Activated naive CD4-positive, alpha-beta T cell treated with anti-CD3 and anti-CD28 coated beads, Interleukin-2, amount 10 ng/mL, durations not matched to agents 7 days and 5 days (primary cell): Measurements from ENCODE around the gene PLEKHB2.
A peak's percentile ranks its signal among the peaks of the same experiment; 100 is the strongest.
"Not testable (repeated sequence)": the region's sequence is repeated elsewhere in the genome, so short reads cannot be mapped to it uniquely, and the experiment has no call there.

ENCODE experiments used
- CTCF ChIA-PET: fragments of 350-600 bp; sonication (Branson Sonifier 250); formaldehyde crosslinking; loops from one replicate; lab custom pipeline; 2021; ENCODE audit warnings: antibody characterized with exemption; lab: Charles Lee
- DNase-seq: peaks from one replicate; pipeline ENCODE4 v3.0.0-alpha.2; 2020
- H3K27ac Mint-ChIP-seq: one replicate; pipeline ENCODE4 v1.8.0; 2021; ENCODE audit warnings: mild to moderate bottlenecking, moderate library complexity, mixed read lengths
- H3K27me3 Mint-ChIP-seq: one replicate; pipeline ENCODE4 v1.8.0; 2021; ENCODE audit warnings: mild to moderate bottlenecking, mixed read lengths
- H3K36me3 Mint-ChIP-seq: one replicate; pipeline ENCODE4 v1.8.0; 2021; ENCODE audit warnings: mixed read lengths
- H3K4me1 Mint-ChIP-seq: one replicate; pipeline ENCODE4 v1.8.0; 2021; ENCODE audit warnings: mixed read lengths
- H3K4me3 Mint-ChIP-seq: one replicate; pipeline ENCODE4 v1.8.0; 2021; ENCODE audit warnings: mild to moderate bottlenecking, moderate library complexity, mixed read lengths
- H3K9me3 Mint-ChIP-seq: one replicate; pipeline ENCODE4 v1.8.0; 2021; ENCODE audit warnings: mixed read lengths

Gene PLEKHB2

GRCh38 chr2:131105156-131105949 lies at the start of gene PLEKHB2:
TSS of gene PLEKHB2 (plus strand) at chr2:131105336. CDS start at chr2:131120942, 15,606 bp downstream.
- H3K4me1 Mint-ChIP-seq = peaks cover 56% of the 10 kb centered on the region
- H3K27ac Mint-ChIP-seq = peak within 1 kb of the TSS; percentile 99
- CTCF ChIA-PET = no interaction called here
- H3K36me3 Mint-ChIP-seq = peaks cover 20% of the 10 kb centered on the region
- no peaks in the 10 kb centered on the region for H3K9me3 Mint-ChIP-seq
- DNase-seq = peak; percentile 94
- no peaks in the 10 kb centered on the region for H3K27me3 Mint-ChIP-seq
- H3K4me3 Mint-ChIP-seq = peak within 1 kb of the TSS; percentile 88

DNA sequence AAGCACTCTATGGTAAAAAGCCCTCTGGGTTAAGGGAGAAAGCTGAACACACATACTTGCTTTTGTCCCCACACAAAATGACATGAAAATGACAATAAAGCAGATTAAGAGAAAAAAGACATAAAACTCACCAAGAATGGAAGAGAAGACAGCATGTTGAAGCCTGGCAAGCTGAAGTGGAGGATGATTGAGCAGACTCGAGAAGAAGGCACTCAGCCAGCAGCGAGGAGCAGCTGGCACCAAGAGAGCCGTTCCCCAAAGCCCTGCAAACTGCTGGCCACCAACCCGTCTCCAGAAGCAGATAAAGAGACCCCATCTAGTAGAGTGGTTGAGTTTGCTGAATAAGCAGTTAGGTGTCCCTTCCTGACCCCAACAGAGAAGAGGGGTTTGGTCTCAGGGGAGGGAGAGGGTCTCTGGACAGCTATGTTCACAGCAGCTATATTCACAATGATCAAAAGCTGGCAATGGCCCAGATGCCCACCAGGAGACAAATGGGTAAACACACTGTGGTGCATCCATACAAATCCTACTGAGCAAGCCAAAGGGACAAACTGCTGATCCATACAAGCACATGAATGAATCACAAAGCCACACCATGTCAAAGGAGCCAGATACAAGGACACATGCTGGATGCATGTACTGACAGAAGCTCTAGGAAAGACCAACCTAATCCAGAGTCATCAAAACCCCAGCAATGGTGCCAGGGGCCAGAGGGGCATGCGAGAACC lies 48.8 kb upstream of the PLEKHB2 start:
- DNase-seq = no peak
- CTCF ChIA-PET = no interaction called here
- Mint-ChIP-seq H3K4me3 (no peak overlapping the region), H3K27me3 (no peaks in the 10 kb centered on the region), H3K4me1 (no peaks in the 10 kb centered on the region), H3K9me3 (no peaks in the 10 kb centered on the region), H3K27ac (no peak overlapping the region), H3K36me3 (peaks cover 58% of the 10 kb centered on the region)

- Mint-ChIP-seq H3K27ac (no peak overlapping the region), H3K9me3 (no peaks in the 10 kb centered on the region), H3K4me1 (peaks cover 1% of the 10 kb centered on the region), H3K4me3 (no peak overlapping the region), H3K36me3 (peaks cover 56% of the 10 kb centered on the region), H3K27me3 (no peaks in the 10 kb centered on the region)
- CTCF ChIA-PET = no interaction called here
- no peak for DNase-seq
Observed at GRCh38 chr2:131056932-131057287, 48.2 kb upstream of the PLEKHB2 start.

GRCh38 chr2:131058214-131058843 lies 46.8 kb upstream of the PLEKHB2 start:
- no peak for DNase-seq
- Mint-ChIP-seq H3K4me3 (no peak overlapping the region), H3K4me1 (peaks cover 5% of the 10 kb centered on the region), H3K27me3 (no peaks in the 10 kb centered on the region), H3K9me3 (no peaks in the 10 kb centered on the region), H3K27ac (no peak overlapping the region), H3K36me3 (peaks cover 47% of the 10 kb centered on the region)
- CTCF ChIA-PET = no interaction called here

DNA sequence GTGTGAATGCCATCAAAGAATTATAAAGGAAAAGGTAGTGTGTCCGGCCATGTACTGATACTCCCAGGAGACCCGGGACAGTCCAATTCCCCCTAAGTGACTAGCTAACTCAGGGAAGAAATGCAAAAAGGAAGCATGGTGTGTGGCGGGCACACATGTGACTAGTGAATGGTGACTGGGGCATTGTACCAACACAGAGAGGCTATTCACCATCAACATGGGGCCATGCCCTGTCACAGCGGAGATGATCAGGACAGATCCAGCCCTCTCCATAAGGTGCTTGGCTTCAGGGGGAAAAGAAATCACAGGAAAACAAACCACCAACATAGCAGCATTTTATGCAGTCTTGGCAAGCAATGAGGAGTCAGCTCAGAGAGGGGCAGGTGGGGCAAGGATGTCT lies 46.2 kb upstream of the PLEKHB2 start:
- CTCF ChIA-PET = no interaction called here
- Mint-ChIP-seq H3K4me3 (no peak overlapping the region), H3K9me3 (no peaks in the 10 kb centered on the region), H3K27ac (no peak overlapping the region), H3K36me3 (peaks cover 48% of the 10 kb centered on the region), H3K27me3 (no peaks in the 10 kb centered on the region), H3K4me1 (peaks cover 5% of the 10 kb centered on the region)
- DNase-seq = no peak

- Mint-ChIP-seq H3K27ac (no peak overlapping the region), H3K27me3 (no peaks in the 10 kb centered on the region)
Observed at GRCh38 chr2:131063501-131064283, 41.4 kb upstream of the PLEKHB2 start.

DNA sequence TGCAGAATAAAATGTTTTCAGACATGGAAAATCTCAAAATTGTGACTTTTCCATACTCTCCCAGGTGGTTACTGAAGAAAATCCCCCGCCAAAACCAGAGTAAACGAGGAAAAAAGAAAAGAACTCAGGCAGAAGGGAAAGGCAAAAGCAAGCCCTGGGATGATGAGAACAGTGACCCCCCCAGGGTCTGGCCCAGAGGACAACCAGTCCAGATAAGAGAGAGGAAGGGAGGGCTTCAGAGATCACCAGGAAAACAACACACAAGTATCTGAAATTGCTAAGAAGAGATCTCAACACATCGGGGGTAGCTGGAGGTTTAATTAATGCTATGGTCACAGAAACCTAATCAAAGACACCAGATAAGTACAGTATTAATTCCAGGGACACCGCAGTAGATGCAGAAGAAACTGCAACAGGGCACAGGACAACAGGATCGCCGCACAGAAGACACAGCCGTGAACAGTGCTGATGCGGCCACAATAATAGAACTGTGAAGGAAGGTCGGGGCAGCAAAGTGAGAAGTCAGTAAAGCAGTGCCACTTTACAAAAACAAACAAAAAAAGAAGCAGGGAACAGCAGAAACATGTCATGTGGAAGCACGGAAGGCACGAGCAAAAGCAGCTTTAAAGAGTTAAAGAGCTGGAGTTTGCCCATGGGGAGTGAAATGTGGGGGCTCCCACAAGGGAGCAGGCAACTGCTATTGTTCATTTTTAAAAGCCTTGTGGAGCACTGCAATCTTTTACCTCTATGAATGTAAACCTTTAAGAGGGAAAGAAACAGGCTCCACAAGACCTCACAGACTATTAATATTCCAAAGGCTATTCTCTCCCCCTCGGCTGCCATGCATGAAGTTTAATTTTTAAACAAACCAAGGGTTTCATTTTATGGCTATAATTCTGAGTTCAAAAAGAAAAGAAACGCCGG lies 40.3 kb upstream of the PLEKHB2 start:
- Mint-ChIP-seq H3K36me3 (peaks cover 40% of the 10 kb centered on the region), H3K27ac (peak overlapping the region; percentile 58), H3K9me3 (no peaks in the 10 kb centered on the region), H3K4me3 (no peak overlapping the region), H3K4me1 (peaks cover 5% of the 10 kb centered on the region), H3K27me3 (no peaks in the 10 kb centered on the region)
- no peak for DNase-seq
- CTCF ChIA-PET = no interaction called here

More at GRCh38 chr2:131063501-131064283, 41.4 kb upstream of the PLEKHB2 start:
- no peak for DNase-seq
- H3K9me3 Mint-ChIP-seq = no peaks in the 10 kb centered on the region
- CTCF ChIA-PET = no interaction called here
- peaks cover 5% of the 10 kb centered on the region for H3K4me1 Mint-ChIP-seq
- H3K4me3 Mint-ChIP-seq = no peak overlapping the region
- H3K36me3 Mint-ChIP-seq = peaks cover 37% of the 10 kb centered on the region

DNA sequence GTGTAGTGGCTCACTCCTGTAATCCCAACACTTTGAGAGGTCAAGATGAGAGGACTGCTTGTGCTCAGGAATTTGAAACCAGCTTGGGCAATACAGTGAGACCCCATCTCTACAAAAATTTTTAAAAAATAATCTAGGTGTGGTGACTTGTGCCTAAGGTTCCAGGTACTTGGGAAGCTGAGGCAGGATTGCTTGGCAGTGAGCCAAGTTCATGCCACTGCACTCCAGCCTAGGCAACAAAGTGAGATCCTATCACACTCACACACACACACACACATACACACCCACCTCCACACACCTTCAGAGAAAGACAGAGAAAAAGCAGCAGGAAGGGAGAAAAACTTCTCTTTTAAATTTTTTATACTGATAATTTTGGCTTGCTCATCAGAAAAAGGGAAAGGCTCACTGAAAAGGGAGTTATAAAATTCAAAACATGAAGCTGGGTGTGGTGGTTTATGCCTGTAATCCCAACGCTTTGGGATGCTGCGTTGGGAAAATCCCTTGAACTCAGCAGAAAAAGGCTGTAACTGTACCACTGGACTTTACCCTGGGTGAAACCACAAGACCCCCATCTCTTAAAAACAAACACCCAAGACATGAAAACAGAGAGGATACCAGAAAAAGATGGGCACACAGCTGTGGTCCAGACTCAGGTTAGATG lies 37.5 kb upstream of the PLEKHB2 start:
- Mint-ChIP-seq H3K4me3 (no peak overlapping the region), H3K36me3 (peaks cover 44% of the 10 kb centered on the region), H3K27ac (no peak overlapping the region), H3K4me1 (no peaks in the 10 kb centered on the region), H3K9me3 (no peaks in the 10 kb centered on the region), H3K27me3 (no peaks in the 10 kb centered on the region)
- no peak for DNase-seq
- CTCF ChIA-PET = no interaction called here

DNA sequence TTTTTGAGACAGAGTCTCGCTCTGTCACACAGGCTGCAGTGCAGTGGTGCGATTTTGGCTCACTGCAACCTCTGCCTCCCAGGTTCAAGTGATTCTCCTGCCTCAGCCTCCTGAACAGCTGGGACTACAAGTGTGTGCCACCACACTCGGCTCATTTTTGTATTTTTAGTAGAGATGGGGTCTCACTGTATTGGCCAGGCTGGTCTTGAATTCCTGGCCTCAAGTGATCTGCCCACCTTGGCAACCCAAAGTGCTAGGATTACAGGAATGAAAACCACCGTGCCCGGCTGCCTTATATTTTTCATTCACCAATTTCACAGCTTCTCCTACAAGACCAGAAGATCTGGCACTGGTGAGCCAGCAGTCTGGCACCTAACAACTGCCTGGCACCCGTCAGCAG lies 37.0 kb upstream of the PLEKHB2 start:
- H3K27me3 Mint-ChIP-seq, H3K9me3 Mint-ChIP-seq, DNase-seq, H3K27ac Mint-ChIP-seq, CTCF ChIA-PET, H3K4me3 Mint-ChIP-seq, H3K4me1 Mint-ChIP-seq: not testable (repeated sequence)
- H3K36me3 Mint-ChIP-seq = peaks cover 44% of the 10 kb centered on the region

- CTCF ChIA-PET, H3K27ac Mint-ChIP-seq, DNase-seq, H3K27me3 Mint-ChIP-seq, H3K4me3 Mint-ChIP-seq, H3K9me3 Mint-ChIP-seq: not testable (repeated sequence)
- Mint-ChIP-seq H3K36me3 (peaks cover 52% of the 10 kb centered on the region), H3K4me1 (peaks cover 17% of the 10 kb centered on the region)
Observed at GRCh38 chr2:131075578-131075977, 29.6 kb upstream of the PLEKHB2 start.

- DNase-seq = no peak
- no peaks in the 10 kb centered on the region for H3K27me3 Mint-ChIP-seq
- H3K36me3 Mint-ChIP-seq = peaks cover 55% of the 10 kb centered on the region
Observed at GRCh38 chr2:131076707-131077106, 28.4 kb upstream of the PLEKHB2 start.

GRCh38 chr2:131077182-131077846 lies 27.8 kb upstream of the PLEKHB2 start:
- no peak for DNase-seq
- no peak overlapping the region for H3K4me3 Mint-ChIP-seq
- CTCF ChIA-PET = no interaction called here
- H3K36me3 Mint-ChIP-seq = peaks cover 57% of the 10 kb centered on the region
- no peaks in the 10 kb centered on the region for H3K27me3 Mint-ChIP-seq
- H3K27ac Mint-ChIP-seq = no peak overlapping the region
- H3K4me1 Mint-ChIP-seq = peaks cover 24% of the 10 kb centered on the region
- no peaks in the 10 kb centered on the region for H3K9me3 Mint-ChIP-seq

More at GRCh38 chr2:131076707-131077106, 28.4 kb upstream of the PLEKHB2 start:
- H3K4me3 Mint-ChIP-seq = no peak overlapping the region
- peaks cover 24% of the 10 kb centered on the region for H3K4me1 Mint-ChIP-seq
- H3K27ac Mint-ChIP-seq = peak overlapping the region; percentile 28
- no peaks in the 10 kb centered on the region for H3K9me3 Mint-ChIP-seq
- CTCF ChIA-PET = no interaction called here
